SK-N-SH (cell line): ENCODE data around the gene LONP2. TPM values are rescaled to one million over a fixed set of nuclear protein-coding genes. Genes with fewer than 3 reads are reported as not detected.
"Not testable (repeated sequence)": the region's sequence is repeated elsewhere in the genome, so short reads cannot be mapped to it uniquely, and the experiment has no call there.

Experiments
- CTCF ChIA-PET: fragments of 300-600, 350-600 bp; formaldehyde crosslinking; extraction: SDS; loops from one replicate; lab custom pipeline; 2021; lab: Yijun Ruan, JAX
- POLR2A ChIA-PET: fragments of 350-600 bp; sonication (Branson Sonifier 250); formaldehyde crosslinking; extraction: SDS; loops from one replicate; lab custom pipeline; 2020; ENCODE audit warnings: antibody characterized with exemption, inconsistent platforms; lab: Yijun Ruan, JAX
- DNase-seq: peaks from one replicate; pipeline ENCODE4 v3.0.0; 2012
- H2AFZ ChIP-seq: fragments of 200-600 bp; sonication (generic); 2 replicates; pipeline ENCODE4 v1.8.1; 2016; ENCODE audit warnings: antibody characterized with exemption, mild to moderate bottlenecking, low read depth
- H3F3A ChIP-seq: fragments of 200-600 bp; sonication (generic); replicated peaks from 2 replicates; pipeline ENCODE3; 2016; ENCODE audit warnings: antibody characterized with exemption, mild to moderate bottlenecking; ENCODE audit not compliant: insufficient read depth
- H3K27ac ChIP-seq, 2 experiments: fragments of 200-500 bp in 1 of 2; fragments of 200-600 bp in 1 of 2; sonication (Bioruptor generic) in 1 of 2; sonication (generic), shearing (Covaris generic) in 1 of 2; 2 replicates each; pipeline versions ENCODE4 v1.5.1 to v1.6.1; 2014 to 2016; ENCODE audit warnings: low read depth in 2 of 2, inconsistent platforms in 1 of 2, low read length in 1 of 2, mild to moderate bottlenecking in 1 of 2, mixed read lengths in 1 of 2
- H3K27me3 ChIP-seq: fragments of 200-600 bp; sonication (generic), shearing (Covaris generic); 2 replicates; pipeline ENCODE4 v1.6.1; 2016; ENCODE audit warnings: mixed run types; ENCODE audit not compliant: insufficient read depth
- H3K36me3 ChIP-seq, 2 experiments: fragments of 200-500 bp in 1 of 2; fragments of 200-600 bp in 1 of 2; sonication (Bioruptor generic) in 1 of 2; sonication (generic) in 1 of 2; replicated peaks in 1 of 2; 2 replicates each; pipeline versions ENCODE3 to v1.5.1; 2014 to 2016; ENCODE audit warnings: low read length in 1 of 2, mild to moderate bottlenecking in 1 of 2; ENCODE audit not compliant: insufficient read depth in 2 of 2, control insufficient read depth in 1 of 2
- H3K4me1 ChIP-seq, 2 experiments: fragments of 200-500 bp in 1 of 2; fragments of 200-600 bp in 1 of 2; sonication (Bioruptor generic) in 1 of 2; sonication (generic), shearing (Covaris generic) in 1 of 2; 2 replicates each; pipeline versions ENCODE4 v1.5.1 to v1.6.1; 2014 to 2016; ENCODE audit warnings: low read depth in 1 of 2, low read length in 1 of 2, mixed run types in 1 of 2; ENCODE audit not compliant: insufficient read depth in 2 of 2, control insufficient read depth in 1 of 2
- H3K4me2 ChIP-seq: fragments of 200-600 bp; sonication (generic), shearing (Covaris generic); 2 replicates; pipeline ENCODE4 v1.6.1; 2017; ENCODE audit warnings: mixed run types
- H3K4me3 ChIP-seq, 2 experiments: fragments of 200-500 bp in 1 of 2; fragments of 200-600 bp in 1 of 2; sonication (Bioruptor generic) in 1 of 2; sonication (generic), shearing (Covaris generic) in 1 of 2; 2 replicates each; pipeline versions ENCODE4 v1.5.1 to v1.8.1; 2014 to 2016; ENCODE audit warnings: low read depth in 2 of 2, inconsistent platforms in 1 of 2, low read length in 1 of 2, mild to moderate bottlenecking in 1 of 2, mixed read lengths in 1 of 2, moderate library complexity in 1 of 2
- H3K79me2 ChIP-seq: fragments of 200-600 bp; sonication (generic); 2 replicates; pipeline ENCODE4 v1.8.1; 2017; ENCODE audit warnings: mild to moderate bottlenecking; ENCODE audit not compliant: insufficient read depth
- H3K9ac ChIP-seq: fragments of 200-600 bp; sonication (generic); 2 replicates; pipeline ENCODE4 v1.6.1; 2017; ENCODE audit warnings: mixed run types
- H3K9me2 ChIP-seq: fragments of 200-600 bp; sonication (generic); 2 replicates; pipeline ENCODE4 v1.6.1; 2017; ENCODE audit warnings: mixed run types
- H3K9me3 ChIP-seq: fragments of 200-600 bp; sonication (generic); 2 replicates; pipeline ENCODE4 v1.6.1; 2017; ENCODE audit warnings: mixed run types, mild to moderate bottlenecking, moderate library complexity
- H4K20me1 ChIP-seq: fragments of 200-600 bp; sonication (generic); 2 replicates; pipeline ENCODE4 v1.6.1; 2017; ENCODE audit warnings: mild to moderate bottlenecking, mixed run types; ENCODE audit not compliant: insufficient read depth
- CHD2 ChIP-seq: fragments of 150-350 bp; IDR thresholded peaks from 2 replicates; pipeline ENCODE4 v1.6.1; 2018; ENCODE audit warnings: low read length; ENCODE audit not compliant: partially characterized antibody
- ELF1 ChIP-seq: IDR thresholded peaks from 2 replicates; pipeline ENCODE4 v1.4.0; 2012
- EP300 ChIP-seq, 2 experiments: IDR thresholded peaks; 2 replicates each; pipeline versions ENCODE4 v1.4.0 to v1.6.1; 2012; ENCODE audit warnings: borderline replicate concordance in 1 of 2, low read depth in 1 of 2, low read length in 1 of 2
- FOXJ3 ChIP-seq: sonication (generic); formaldehyde crosslinking; IDR thresholded peaks from 2 replicates; pipeline ENCODE4 v1.5.1; 2020; ENCODE audit warnings: mild to moderate bottlenecking, missing genetic modification reagents
- JUND ChIP-seq: IDR thresholded peaks from 2 replicates; pipeline ENCODE4 v1.4.0; 2012
- MAX ChIP-seq: IDR thresholded peaks from 2 replicates; pipeline ENCODE4 v1.4.0; 2012; ENCODE audit warnings: low read depth
- MEF2A ChIP-seq: IDR thresholded peaks from 2 replicates; pipeline ENCODE4 v1.4.0; 2012; ENCODE audit warnings: low read depth, borderline replicate concordance
- MXI1 ChIP-seq: IDR thresholded peaks from 2 replicates; pipeline ENCODE4 v1.6.1; 2012; ENCODE audit warnings: mild to moderate bottlenecking, low read depth, low read length, improper control_type of control experiment
- RAD21 ChIP-seq: IDR thresholded peaks from 2 replicates; pipeline ENCODE4 v1.6.1; 2012; ENCODE audit warnings: mild to moderate bottlenecking, low read length
- SIN3A ChIP-seq: IDR thresholded peaks from 2 replicates; pipeline ENCODE4 v1.6.1; 2012; ENCODE audit warnings: low read depth, mild to moderate bottlenecking, low read length, moderate library complexity, borderline replicate concordance
- USF1 ChIP-seq: IDR thresholded peaks from 2 replicates; pipeline ENCODE4 v1.4.0; 2012; ENCODE audit warnings: low read depth, borderline replicate concordance
- USF2 ChIP-seq: fragments of 150-350 bp; IDR thresholded peaks from 2 replicates; pipeline ENCODE4 v1.6.1; 2017; ENCODE audit warnings: antibody characterized with exemption, low read length, low read depth, borderline replicate concordance
- YY1 ChIP-seq: IDR thresholded peaks from 2 replicates; pipeline ENCODE4 v1.4.0; 2012; ENCODE audit warnings: low read depth, mild to moderate bottlenecking
- ZBTB33 ChIP-seq: IDR thresholded peaks from 2 replicates; pipeline ENCODE4 v1.4.0; 2012; ENCODE audit warnings: low read depth, borderline replicate concordance
- WGBS: methylation state at CpG from one replicate; pipeline ENCODE4 v1.1.6; 2017; ENCODE audit warnings: low lambda C conversion rate; 5-methylcytosine and 5-hydroxymethylcytosine counted together
- polyA plus RNA-seq, 3 experiments: library from polyadenylated mRNA; depleted of rRNA; stranded (reverse); fragments of >200 nt; gene quantifications; 2 replicates each; pipeline ENCODE4 v1.2.3, GENCODE V29; 2012

The LONP2 gene
- polyA plus RNA-seq, 1 of the 3 experiments (the other 2 are of a cell fraction) = 22.4 TPM

GRCh38 chr16:48236286-48236685 lies 7.8 kb upstream of the LONP2 start:
- no peak for DNase-seq
- Histone ChIP-seq H3K79me2 (no peaks in the 10 kb centered on the region), H3K4me3 (no peak overlapping the region), H3K9me2 (no peaks in the 10 kb centered on the region), H3K27me3 (no peaks in the 10 kb centered on the region), H3K4me1 (no peaks in the 10 kb centered on the region), H3K9me3 (no peaks in the 10 kb centered on the region), H3K4me2 (no peak overlapping the region), H4K20me1 (no peaks in the 10 kb centered on the region), H3F3A (no peaks in the 10 kb centered on the region), H2AFZ (no peak overlapping the region), H3K9ac (no peak overlapping the region), H3K36me3 (no peaks in the 10 kb centered on the region), H3K27ac (no peak overlapping the region)
- TF ChIP-seq RAD21 (no peak), MXI1 (no peak), YY1 (no peak), ZBTB33 (no peak), JUND (no peak), ELF1 (no peak), MEF2A (no peak), SIN3A (no peak), FOXJ3 (CRISPR knock-in tag) (no peak), EP300 (IDR thresholded peaks at IDR 0.05; ENCODE audit: borderline replicate concordance in 1 of 2, low read depth in 1 of 2, low read length in 1 of 2) (no peak)
- POLR2A ChIA-PET = no interaction called here
- WGBS = 56% methylated on average over 1 of the region's 1 CpG
- CTCF ChIA-PET = interaction anchor here (1.1 to 1.7 kb wide), 4 partner anchors 14 to 387 kb away, joined by 3 to 9 read pairs (median 4); no protein-coding TSS in a partner anchor

- DNase-seq, CTCF ChIA-PET, H3F3A ChIP-seq, H3K36me3 ChIP-seq, H3K4me1 ChIP-seq, H3K9ac ChIP-seq, H4K20me1 ChIP-seq, H3K4me3 ChIP-seq, H3K4me2 ChIP-seq, H3K9me3 ChIP-seq, H3K27ac ChIP-seq, H2AFZ ChIP-seq, H3K9me2 ChIP-seq, POLR2A ChIA-PET, H3K27me3 ChIP-seq: not testable (repeated sequence)
- 59% methylated on average over 3 of the region's 3 CpGs for WGBS
- peaks cover 13% of the 10 kb centered on the region for H3K79me2 ChIP-seq
Observed at GRCh38 chr16:48240147-48240546, 4.0 kb upstream of the LONP2 start.

GRCh38 chr16:48244863-48245195 lies 729 bp downstream of the LONP2 start:
- CTCF ChIA-PET = interaction anchor here (0.6 to 1.2 kb wide), 2 partner anchors 10 to 46 kb away, joined by 3 read pairs; no protein-coding TSS in a partner anchor
- no peaks in the 10 kb centered on the region for H3K9me3 ChIP-seq
- TF ChIP-seq CHD2 (no peak), RAD21 (no peak), USF1 (no peak), USF2 (no peak), YY1 (no peak), EP300 (IDR thresholded peaks at IDR 0.05; ENCODE audit: borderline replicate concordance in 1 of 2, low read depth in 1 of 2, low read length in 1 of 2) (no peak), MAX (no peak), ELF1 (no peak)
- H3K4me3 ChIP-seq = peak overlapping the region; percentile 75 to 91
- no peaks in the 10 kb centered on the region for H3K36me3 ChIP-seq
- POLR2A ChIA-PET = interaction anchor here (0.6 to 0.8 kb wide), 2 partner anchors 142 to 378 kb away, joined by 3 read pairs; no protein-coding TSS in a partner anchor
- H4K20me1 ChIP-seq = peaks cover 19% of the 10 kb centered on the region; the same call in 1 of the 2 replicates
- 7% methylated on average over 8 of the region's 8 CpGs for WGBS
- peaks cover 6 to 10% of the 10 kb centered on the region in 2 experiments; a peak in 3 of 4 replicates for H3K4me1 ChIP-seq
- DNase-seq = no peak
- no peaks in the 10 kb centered on the region for H3K9me2 ChIP-seq
- H3K27ac ChIP-seq = peak overlapping the region; percentile 70 to 72; a peak in 3 of 4 replicates
- H3K79me2 ChIP-seq = peaks cover 58% of the 10 kb centered on the region
- H3K4me2 ChIP-seq = peak overlapping the region; percentile 87
- peak overlapping the region; percentile 85 for H3K9ac ChIP-seq
- no peaks in the 10 kb centered on the region for H3F3A ChIP-seq
- peak overlapping the region; percentile 99; the same call in 1 of the 2 replicates for H2AFZ ChIP-seq
- no peaks in the 10 kb centered on the region for H3K27me3 ChIP-seq
